Neuronal stem cell (in vitro differentiated cells): ENCODE measurements around the gene CELA1.

Experiments
- DNase-seq: peaks from one replicate; pipeline ENCODE4 v3.0.0-alpha.2; 2013; ENCODE audit warnings: low spot score
- H2AFZ ChIP-seq: one replicate; pipeline ENCODE4 v1.6.1; 2013; ENCODE audit warnings: mild to moderate bottlenecking, low read length, inconsistent platforms
- H2AK5ac ChIP-seq: 2 replicates; pipeline ENCODE4 v1.6.1; 2013; ENCODE audit warnings: low read depth, mild to moderate bottlenecking, inconsistent platforms, low read length, moderate library complexity, mixed read lengths
- H2BK120ac ChIP-seq: 2 replicates; pipeline ENCODE4 v1.6.1; 2013; ENCODE audit warnings: low read depth, mild to moderate bottlenecking, inconsistent platforms, low read length, moderate library complexity, mixed read lengths
- H2BK12ac ChIP-seq: one replicate; pipeline ENCODE4 v1.6.1; 2013; ENCODE audit warnings: low read length, inconsistent platforms
- H2BK15ac ChIP-seq: 2 replicates; pipeline ENCODE4 v1.6.1; 2013; ENCODE audit warnings: mild to moderate bottlenecking, low read length, inconsistent platforms, mixed read lengths
- H2BK5ac ChIP-seq: one replicate; pipeline ENCODE4 v1.6.1; 2013; ENCODE audit warnings: inconsistent platforms, mild to moderate bottlenecking, low read length, moderate library complexity
- H3K14ac ChIP-seq: one replicate; pipeline ENCODE4 v1.6.1; 2013; ENCODE audit warnings: low read length, inconsistent platforms
- H3K18ac ChIP-seq: 2 replicates; pipeline ENCODE4 v1.6.1; 2013; ENCODE audit warnings: low read length, inconsistent platforms
- H3K23ac ChIP-seq: 2 replicates; pipeline ENCODE4 v1.6.1; 2013; ENCODE audit warnings: low read depth, mild to moderate bottlenecking, mixed read lengths, low read length, inconsistent platforms; ENCODE audit not compliant: poor library complexity
- H3K27ac ChIP-seq: replicated peaks from 3 replicates; pipeline ENCODE4 v1.5.1; 2013; ENCODE audit warnings: low read length, inconsistent platforms
- H3K27me3 ChIP-seq, 3 experiments: 2 replicates each; pipeline ENCODE4 v1.6.1; 2013; ENCODE audit warnings: low read length in 3 of 3, mild to moderate bottlenecking in 2 of 3, inconsistent platforms in 1 of 3, low read depth in 1 of 3, mixed read lengths in 1 of 3, moderate library complexity in 1 of 3; ENCODE audit not compliant: control insufficient read depth in 3 of 3, insufficient read depth in 3 of 3
- H3K36me3 ChIP-seq, 2 donors: replicated peaks in 1 of 2; 2 replicates each; pipeline ENCODE4 v1.6.1; 2013; ENCODE audit warnings: low read length in 2 of 2; ENCODE audit not compliant: control insufficient read depth in 2 of 2, insufficient read depth in 2 of 2
- H3K4ac ChIP-seq: 2 replicates; pipeline ENCODE4 v1.6.1; 2013; ENCODE audit warnings: inconsistent platforms, mild to moderate bottlenecking, low read length, moderate library complexity
- H3K4me1 ChIP-seq, 2 donors: 1 replicate in 1 of 2; 2 replicates in 1 of 2; pipeline ENCODE4 v1.6.1; 2013; ENCODE audit warnings: low read length in 2 of 2, low read depth in 1 of 2; ENCODE audit not compliant: control insufficient read depth in 2 of 2, insufficient read depth in 1 of 2
- H3K4me2 ChIP-seq: one replicate; pipeline ENCODE4 v1.6.1; 2013; ENCODE audit warnings: mild to moderate bottlenecking, low read length, inconsistent platforms; ENCODE audit not compliant: insufficient read depth, poor library complexity, severe bottlenecking
- H3K4me3 ChIP-seq, 2 donors: 2 replicates each; pipeline ENCODE4 v1.5.1; 2013; ENCODE audit warnings: low read length in 2 of 2, mild to moderate bottlenecking in 2 of 2, inconsistent platforms in 1 of 2, moderate library complexity in 1 of 2
- H3K79me1 ChIP-seq: one replicate; pipeline ENCODE4 v1.6.1; 2013; ENCODE audit warnings: low read depth, mild to moderate bottlenecking, inconsistent platforms, low read length, moderate library complexity
- H3K9ac ChIP-seq: one replicate; pipeline ENCODE4 v1.6.1; 2013; ENCODE audit warnings: mild to moderate bottlenecking, low read depth, low read length, inconsistent platforms; ENCODE audit not compliant: poor library complexity
- H3K9me3 ChIP-seq, 2 donors: replicated peaks in 1 of 2; 2 replicates each; pipeline versions ENCODE3 to v1.6.1; 2013; ENCODE audit warnings: low read length in 2 of 2, mild to moderate bottlenecking in 2 of 2, inconsistent platforms in 1 of 2, low read depth in 1 of 2, mixed read lengths in 1 of 2, moderate library complexity in 1 of 2; ENCODE audit not compliant: control insufficient read depth in 2 of 2, insufficient read depth in 1 of 2
- H4K8ac ChIP-seq: one replicate; pipeline ENCODE4 v1.6.1; 2013; ENCODE audit warnings: low read depth, mild to moderate bottlenecking, inconsistent platforms, low read length, moderate library complexity
- H4K91ac ChIP-seq: one replicate; pipeline ENCODE4 v1.6.1; 2013; ENCODE audit warnings: low read length, low read depth, mild to moderate bottlenecking, inconsistent platforms; ENCODE audit not compliant: poor library complexity
- WGBS, 2 donors: extraction: QIAGEN DNeasy Blood & Tissue Kit; methylation state at CpG; one replicate each; pipeline ENCODE4 v1.1.7; 2013; ENCODE audit warnings: missing lambda C conversion rate in 2 of 2, mixed read lengths in 1 of 2; ENCODE audit not compliant: insufficient read length in 2 of 2, insufficient replicate concordance in 1 of 2; ENCODE audit errors: extremely low coverage in 2 of 2; 5-methylcytosine and 5-hydroxymethylcytosine counted together

CELA1 gene

GRCh38 chr12:51383269-51383905 is 36.9 kb upstream of the CELA1 start:
- H2BK120ac ChIP-seq: no peak overlapping the region

DNA sequence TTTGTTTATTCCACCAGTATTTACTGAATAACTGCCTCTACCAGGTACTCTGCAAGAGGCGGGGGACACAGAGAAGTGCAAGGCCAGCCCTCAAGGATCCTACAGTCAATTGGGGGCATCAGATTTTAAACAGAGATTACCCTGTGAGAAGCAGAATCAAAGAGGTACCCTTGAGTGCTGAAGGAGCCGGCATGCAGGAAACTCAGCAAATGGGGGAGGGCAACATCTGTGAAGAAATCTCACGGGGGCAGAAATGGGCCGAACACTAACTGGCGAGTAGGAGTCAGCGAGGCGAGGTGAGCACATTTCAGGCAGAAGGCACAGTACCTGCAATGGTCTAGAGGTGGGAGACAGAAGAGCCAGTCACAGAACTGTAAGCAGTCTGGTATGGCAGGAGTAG is 35.7 kb upstream of the CELA1 start:
- H2AK5ac ChIP-seq: no peak overlapping the region
- H3K36me3 ChIP-seq: no peaks in the 10 kb centered on the region
- no peak overlapping the region for H2BK15ac ChIP-seq
- no peak for DNase-seq
- H3K4me1 ChIP-seq: no peaks in the 10 kb centered on the region
- no peak overlapping the region for H2AFZ ChIP-seq
- H3K23ac ChIP-seq: no peak overlapping the region
- H4K91ac ChIP-seq: no peak overlapping the region
- H3K4ac ChIP-seq: no peak overlapping the region
- no peaks in the 10 kb centered on the region for H3K9me3 ChIP-seq
- no peak overlapping the region for H3K27ac ChIP-seq
- no peak overlapping the region for H4K8ac ChIP-seq
- H3K18ac ChIP-seq: no peak overlapping the region
- no peak overlapping the region for H2BK120ac ChIP-seq
- no peak overlapping the region for H3K14ac ChIP-seq
- H3K27me3 ChIP-seq: peaks cover 0 to 57% (median 4%) of the 10 kb centered on the region in 3 experiments
- no peak overlapping the region for H3K4me3 ChIP-seq
- no peak overlapping the region for H3K9ac ChIP-seq
- H3K79me1 ChIP-seq: no peaks in the 10 kb centered on the region
- WGBS, 2 donors: no CpG with 5 or more reads among the region's 7 CpGs
- H2BK12ac ChIP-seq: no peak overlapping the region
- no peak overlapping the region for H2BK5ac ChIP-seq
- no peak overlapping the region for H3K4me2 ChIP-seq

More at GRCh38 chr12:51383269-51383905, 36.9 kb upstream of the CELA1 start:
- H3K14ac ChIP-seq: no peak overlapping the region
- H3K36me3 ChIP-seq: no peaks in the 10 kb centered on the region
- no peak overlapping the region for H4K8ac ChIP-seq
- no peak overlapping the region for H2BK5ac ChIP-seq
- H2BK12ac ChIP-seq: no peak overlapping the region
- no peak for DNase-seq
- WGBS, 2 donors: no CpG with 5 or more reads among the region's 6 CpGs
- no peaks in the 10 kb centered on the region for H3K9me3 ChIP-seq
- H2AK5ac ChIP-seq: no peak overlapping the region
- H4K91ac ChIP-seq: no peak overlapping the region
- peaks cover 0 to 7% of the 10 kb centered on the region in 2 donors for H3K4me1 ChIP-seq
- no peak overlapping the region for H3K23ac ChIP-seq
- H2BK15ac ChIP-seq: no peak overlapping the region
- no peak overlapping the region for H3K27ac ChIP-seq
- no peak overlapping the region for H3K4ac ChIP-seq
- no peak overlapping the region for H3K9ac ChIP-seq
- H3K79me1 ChIP-seq: no peaks in the 10 kb centered on the region
- no peak overlapping the region for H3K4me2 ChIP-seq
- H2AFZ ChIP-seq: no peak overlapping the region
- peak overlapping the region; percentile 22 for H3K18ac ChIP-seq
- no peak overlapping the region for H3K4me3 ChIP-seq
- H3K27me3 ChIP-seq: peaks cover 0 to 57% (median 6%) of the 10 kb centered on the region in 3 experiments

GRCh38 chr12:51381226-51382079 is 35.0 kb upstream of the CELA1 start:
- no peaks in the 10 kb centered on the region for H3K9me3 ChIP-seq
- no peaks in the 10 kb centered on the region for H3K36me3 ChIP-seq
- no peaks in the 10 kb centered on the region for H3K4me1 ChIP-seq
- H3K14ac ChIP-seq: no peak overlapping the region
- no peak overlapping the region for H2AFZ ChIP-seq
- no peak overlapping the region for H3K4me3 ChIP-seq
- H3K4ac ChIP-seq: no peak overlapping the region
- H3K9ac ChIP-seq: no peak overlapping the region
- no peak for DNase-seq
- no peak overlapping the region for H3K4me2 ChIP-seq
- H3K18ac ChIP-seq: no peak overlapping the region
- no peak overlapping the region for H2AK5ac ChIP-seq
- no peaks in the 10 kb centered on the region for H3K79me1 ChIP-seq
- H2BK15ac ChIP-seq: no peak overlapping the region
- WGBS, 2 donors: no CpG with 5 or more reads among the region's 5 CpGs
- no peak overlapping the region for H4K91ac ChIP-seq
- H3K27ac ChIP-seq: no peak overlapping the region
- H3K27me3 ChIP-seq: peaks cover 0 to 51% (median 4%) of the 10 kb centered on the region in 3 experiments
- H4K8ac ChIP-seq: no peak overlapping the region
- no peak overlapping the region for H2BK120ac ChIP-seq
- no peak overlapping the region for H3K23ac ChIP-seq
- no peak overlapping the region for H2BK5ac ChIP-seq
- no peak overlapping the region for H2BK12ac ChIP-seq

DNA sequence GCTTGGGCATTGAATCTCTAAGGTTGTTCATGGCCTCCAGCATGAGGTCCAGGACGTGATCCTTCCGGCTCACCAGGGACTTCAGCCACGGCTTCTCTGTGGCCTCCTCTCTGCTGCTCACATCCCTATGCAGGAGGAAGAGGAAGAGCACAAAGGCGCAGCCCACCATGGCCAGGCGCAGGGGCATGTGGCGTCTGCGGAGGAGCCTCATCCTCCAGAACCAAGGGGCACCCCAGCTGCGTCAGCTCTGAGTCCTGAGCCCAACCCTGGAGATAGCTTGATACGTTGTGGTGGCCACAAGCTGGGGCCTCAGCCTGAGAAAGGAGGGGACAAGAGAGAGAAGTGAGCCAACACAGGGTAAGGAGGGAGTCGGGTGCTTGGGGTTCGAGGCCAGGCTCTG is 33.1 kb upstream of the CELA1 start:
- Histone ChIP-seq H4K91ac (no peak overlapping the region), H4K8ac (no peak overlapping the region), H3K4me1 (no peaks in the 10 kb centered on the region), H2AK5ac (no peak overlapping the region), H3K79me1 (no peaks in the 10 kb centered on the region), H2AFZ (no peak overlapping the region), H3K4me3 (no peak overlapping the region), H3K9ac (no peak overlapping the region), H2BK120ac (no peak overlapping the region), H2BK5ac (no peak overlapping the region), H3K27ac (no peak overlapping the region), H3K14ac (no peak overlapping the region), H3K18ac (no peak overlapping the region), H2BK12ac (peak overlapping the region; percentile 43), H3K4me2 (no peak overlapping the region), H3K9me3 (no peaks in the 10 kb centered on the region), H3K27me3 (peaks cover 0 to 42% (median 8%) of the 10 kb centered on the region in 3 experiments), H3K36me3 (no peaks in the 10 kb centered on the region), H3K4ac (no peak overlapping the region), H3K23ac (no peak overlapping the region), H2BK15ac (no peak overlapping the region)
- WGBS, 2 donors: no CpG with 5 or more reads among the region's 11 CpGs
- DNase-seq: no peak
